Gastroesophageal sphincter (tissue), 3 donors: Measurements from ENCODE around the gene PPP2R5B.

Source experiments
- EP300 ChIP-seq: sonication (generic); formaldehyde crosslinking; IDR thresholded peaks from one replicate; pipeline ENCODE4 v1.6.1; 2017; ENCODE audit warnings: antibody characterized with exemption, mild to moderate bottlenecking
- TF ChIP-seq, protein P1 (sequence below), 4 experiments: fragments of 200-600 bp in 2 of 4; fragments of 450-650 bp in 2 of 4; sonication (generic) in 1 of 4; IDR thresholded peaks; one replicate each; pipeline ENCODE4 v1.5.1; 2017 to 2019; ENCODE audit warnings: antibody characterized with exemption in 4 of 4, mild to moderate bottlenecking in 2 of 4, moderate library complexity in 2 of 4

DNA sequence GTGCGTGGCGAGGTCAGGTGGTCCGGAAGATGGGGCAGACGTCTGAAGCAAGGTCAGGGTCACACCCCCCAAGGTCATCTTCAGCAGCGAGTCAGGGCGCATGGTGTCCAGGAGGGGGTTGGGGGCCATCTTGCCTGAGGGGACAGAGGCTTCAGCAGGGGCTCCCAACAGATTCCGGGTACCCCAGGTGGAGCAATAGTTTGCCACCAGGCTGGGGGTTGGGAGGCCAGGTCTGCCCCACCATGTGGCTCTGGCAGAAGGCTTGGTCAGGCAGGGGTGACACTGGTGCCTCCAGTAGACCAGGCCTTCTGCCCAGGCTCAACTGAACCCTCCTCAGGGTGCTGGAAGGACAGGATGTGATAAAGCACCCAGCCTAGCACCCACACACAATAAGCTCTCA, 13.3 kb upstream of the PPP2R5B start:
- TF ChIP-seq, protein P1, sequence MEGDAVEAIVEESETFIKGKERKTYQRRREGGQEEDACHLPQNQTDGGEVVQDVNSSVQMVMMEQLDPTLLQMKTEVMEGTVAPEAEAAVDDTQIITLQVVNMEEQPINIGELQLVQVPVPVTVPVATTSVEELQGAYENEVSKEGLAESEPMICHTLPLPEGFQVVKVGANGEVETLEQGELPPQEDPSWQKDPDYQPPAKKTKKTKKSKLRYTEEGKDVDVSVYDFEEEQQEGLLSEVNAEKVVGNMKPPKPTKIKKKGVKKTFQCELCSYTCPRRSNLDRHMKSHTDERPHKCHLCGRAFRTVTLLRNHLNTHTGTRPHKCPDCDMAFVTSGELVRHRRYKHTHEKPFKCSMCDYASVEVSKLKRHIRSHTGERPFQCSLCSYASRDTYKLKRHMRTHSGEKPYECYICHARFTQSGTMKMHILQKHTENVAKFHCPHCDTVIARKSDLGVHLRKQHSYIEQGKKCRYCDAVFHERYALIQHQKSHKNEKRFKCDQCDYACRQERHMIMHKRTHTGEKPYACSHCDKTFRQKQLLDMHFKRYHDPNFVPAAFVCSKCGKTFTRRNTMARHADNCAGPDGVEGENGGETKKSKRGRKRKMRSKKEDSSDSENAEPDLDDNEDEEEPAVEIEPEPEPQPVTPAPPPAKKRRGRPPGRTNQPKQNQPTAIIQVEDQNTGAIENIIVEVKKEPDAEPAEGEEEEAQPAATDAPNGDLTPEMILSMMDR (IDR thresholded peaks at IDR 0.05), result no peak
- TF ChIP-seq EP300, result no peak
